ENCODE measurements around the gene PREPL. TPM values are rescaled to one million over a fixed set of nuclear protein-coding genes. Genes with fewer than 3 reads are reported as not detected.
"Not testable (repeated sequence)": the region's sequence is repeated elsewhere in the genome, so short reads cannot be mapped to it uniquely, and the experiment has no call there.

Gene PREPL
- polyA plus RNA-seq = 13.1 TPM

GRCh38 chr2:44361330-44362206 is at the start of gene PREPL, which contains the start of gene CAMKMT:
TSS of gene PREPL (minus strand) at chr2:44361494. CDS start at chr2:44346342, 15,152 bp downstream.
TSS of gene CAMKMT (plus strand) at chr2:44361947.
- peak within 1 kb of the TSS; percentile 92 to 100 (median 98) for H3K4me3 Mint-ChIP-seq
- H3K36me3 Mint-ChIP-seq = peaks cover 2% of the 10 kb centered on the region
- H3K27ac Mint-ChIP-seq = peak within 1 kb of the TSS; percentile 99 to 100 (median 100)
- H3K9me3 Mint-ChIP-seq = no peaks in the 10 kb centered on the region
- H3K4me1 Mint-ChIP-seq = peaks cover 17 to 33% (median 17%) of the 10 kb centered on the region in 3 donors
- no peaks in the 10 kb centered on the region for H3K27me3 Mint-ChIP-seq

- Mint-ChIP-seq H3K4me1 (peaks cover 0 to 3% (median 0%) of the 10 kb centered on the region in 3 donors), H3K4me3 (no peak overlapping the region), H3K9me3 (no peaks in the 10 kb centered on the region), H3K27ac (no peak overlapping the region), H3K27me3 (no peaks in the 10 kb centered on the region), H3K36me3 (peaks cover 3% of the 10 kb centered on the region)
Observed at GRCh38 chr2:44398243-44398897, 37.1 kb upstream of the PREPL start.

GRCh38 chr2:44397447-44398175 is 36.3 kb upstream of the PREPL start:
- Mint-ChIP-seq H3K9me3 (no peaks in the 10 kb centered on the region), H3K36me3 (peaks cover 3% of the 10 kb centered on the region), H3K4me1 (peaks cover 0 to 3% (median 0%) of the 10 kb centered on the region in 3 donors), H3K27ac (no peak overlapping the region), H3K27me3 (no peaks in the 10 kb centered on the region), H3K4me3 (no peak overlapping the region)

GRCh38 chr2:44392338-44392943 is 31.1 kb upstream of the PREPL start:
- H3K27me3 Mint-ChIP-seq = no peaks in the 10 kb centered on the region

GRCh38 chr2:44389895-44390294 is 28.6 kb upstream of the PREPL start:
- Mint-ChIP-seq H3K27ac (no peak overlapping the region), H3K36me3 (peaks cover 12% of the 10 kb centered on the region), H3K4me1 (peaks cover 8 to 21% (median 8%) of the 10 kb centered on the region in 3 donors), H3K27me3 (no peaks in the 10 kb centered on the region), H3K4me3 (no peak overlapping the region), H3K9me3 (peaks cover 0 to under 1% (median 0%) of the 10 kb centered on the region in 3 donors)

More at GRCh38 chr2:44392338-44392943, 31.1 kb upstream of the PREPL start:
- peaks cover 4% of the 10 kb centered on the region for H3K36me3 Mint-ChIP-seq
- no peak overlapping the region for H3K4me3 Mint-ChIP-seq
- peaks cover under 1 to 7% (median 3%) of the 10 kb centered on the region in 3 donors for H3K4me1 Mint-ChIP-seq
- no peaks in the 10 kb centered on the region for H3K9me3 Mint-ChIP-seq
- no peak overlapping the region for H3K27ac Mint-ChIP-seq

GRCh38 chr2:44388877-44389276 is 27.6 kb upstream of the PREPL start:
- H3K27me3 Mint-ChIP-seq = no peaks in the 10 kb centered on the region
- no peak overlapping the region for H3K27ac Mint-ChIP-seq
- H3K36me3 Mint-ChIP-seq = peaks cover 21% of the 10 kb centered on the region
- H3K4me1 Mint-ChIP-seq = peaks cover 8 to 21% (median 8%) of the 10 kb centered on the region in 3 donors
- peaks cover 0 to 6% (median 5%) of the 10 kb centered on the region in 3 donors for H3K9me3 Mint-ChIP-seq
- no peak overlapping the region for H3K4me3 Mint-ChIP-seq

GRCh38 chr2:44385226-44385625 is 23.9 kb upstream of the PREPL start:
- not testable (repeated sequence) for H3K27me3 Mint-ChIP-seq, H3K4me3 Mint-ChIP-seq, H3K9me3 Mint-ChIP-seq, H3K27ac Mint-ChIP-seq
- Mint-ChIP-seq H3K4me1 (peaks cover 8 to 21% (median 8%) of the 10 kb centered on the region in 3 donors), H3K36me3 (peaks cover 28% of the 10 kb centered on the region)

- Mint-ChIP-seq H3K27ac (no peak overlapping the region), H3K4me1 (peaks cover 0 to 3% (median 1%) of the 10 kb centered on the region in 3 donors), H3K27me3 (no peaks in the 10 kb centered on the region), H3K36me3 (peaks cover 12% of the 10 kb centered on the region), H3K9me3 (no peaks in the 10 kb centered on the region), H3K4me3 (no peak overlapping the region)
Observed at GRCh38 chr2:44377486-44377885, 16.2 kb upstream of the PREPL start.

- no peak overlapping the region for H3K4me3 Mint-ChIP-seq
- peaks cover 0 to 1% (median 0%) of the 10 kb centered on the region in 3 donors for H3K9me3 Mint-ChIP-seq
- no peaks in the 10 kb centered on the region for H3K27me3 Mint-ChIP-seq
- H3K36me3 Mint-ChIP-seq = peaks cover 9% of the 10 kb centered on the region
- no peak overlapping the region for H3K27ac Mint-ChIP-seq
- peaks cover 0 to 5% (median 0%) of the 10 kb centered on the region in 3 donors for H3K4me1 Mint-ChIP-seq
Observed at GRCh38 chr2:44372246-44372645, 11.0 kb upstream of the PREPL start.

- H3K4me1 Mint-ChIP-seq = peaks cover 0 to 1% (median 0%) of the 10 kb centered on the region in 3 donors
- H3K27me3 Mint-ChIP-seq = no peaks in the 10 kb centered on the region
- peaks cover 0 to 1% (median 0%) of the 10 kb centered on the region in 3 donors for H3K9me3 Mint-ChIP-seq
Observed at GRCh38 chr2:44371445-44371844, 10.2 kb upstream of the PREPL start.

GRCh38 chr2:44369392-44369791 is 8.1 kb upstream of the PREPL start:
- Mint-ChIP-seq H3K27me3 (no peaks in the 10 kb centered on the region), H3K9me3 (peaks cover 0 to 1% (median 0%) of the 10 kb centered on the region in 3 donors), H3K36me3 (peaks cover 8% of the 10 kb centered on the region), H3K27ac (no peak overlapping the region), H3K4me3 (no peak overlapping the region), H3K4me1 (peaks cover under 1 to 5% (median 5%) of the 10 kb centered on the region in 3 donors)

More at GRCh38 chr2:44371445-44371844, 10.2 kb upstream of the PREPL start:
- H3K4me3 Mint-ChIP-seq = no peak overlapping the region
- no peak overlapping the region for H3K27ac Mint-ChIP-seq
- peaks cover 9% of the 10 kb centered on the region for H3K36me3 Mint-ChIP-seq

GRCh38 chr2:44367591-44367990 is 6.3 kb upstream of the PREPL start:
- H3K4me1 Mint-ChIP-seq = peaks cover 4 to 12% (median 12%) of the 10 kb centered on the region in 3 donors
- peaks cover 8% of the 10 kb centered on the region for H3K36me3 Mint-ChIP-seq
- no peaks in the 10 kb centered on the region for H3K27me3 Mint-ChIP-seq
- H3K4me3 Mint-ChIP-seq = peak overlapping the region in 1 of 4 donors; percentile 34
- peaks cover 0 to 1% (median 0%) of the 10 kb centered on the region in 3 donors for H3K9me3 Mint-ChIP-seq
- H3K27ac Mint-ChIP-seq = no peak overlapping the region

GRCh38 chr2:44364604-44365003 is 3.3 kb upstream of the PREPL start:
- H3K27me3 Mint-ChIP-seq = no peaks in the 10 kb centered on the region
- peaks cover 10 to 24% (median 12%) of the 10 kb centered on the region in 3 donors for H3K4me1 Mint-ChIP-seq
- peaks cover 0 to 1% (median 0%) of the 10 kb centered on the region in 3 donors for H3K9me3 Mint-ChIP-seq
- peak overlapping the region in 1 of 4 donors; percentile 48 for H3K4me3 Mint-ChIP-seq
- peaks cover 2% of the 10 kb centered on the region for H3K36me3 Mint-ChIP-seq
- peak overlapping the region in 1 of 3 donors; percentile 61 for H3K27ac Mint-ChIP-seq
